Activated T-cell treated with anti-CD3 and anti-CD28 coated beads, Interleukin-2, amount 50 U/mL, for 4 hours (primary cell): Measurements from ENCODE around the gene BMAL1. TPM values are rescaled to one million over a fixed set of nuclear protein-coding genes. Genes with fewer than 3 reads are reported as not detected.

Experiments
- ATAC-seq, 2 donors: fragments of 200-7000 bp; cut with Tn5 transposase; one replicate each; pipeline ENCODE4 v1.10.0; 2021
- DNase-seq: peaks from one replicate; pipeline ENCODE4 v3.0.0-alpha.2; 2020
- H3K27me3 Mint-ChIP-seq: one replicate; pipeline ENCODE4 v1.8.0; 2021; ENCODE audit warnings: low read depth, mixed read lengths
- H3K36me3 Mint-ChIP-seq: one replicate; pipeline ENCODE4 v1.8.0; 2022; ENCODE audit warnings: mixed read lengths; ENCODE audit not compliant: insufficient read depth
- H3K4me1 Mint-ChIP-seq: one replicate; pipeline ENCODE4 v1.8.0; 2021; ENCODE audit warnings: low read depth, mixed read lengths
- H3K4me3 Mint-ChIP-seq: one replicate; pipeline ENCODE4 v1.8.0; 2021; ENCODE audit warnings: mild to moderate bottlenecking, moderate library complexity, mixed read lengths
- H3K9me3 Mint-ChIP-seq: one replicate; pipeline ENCODE4 v1.8.0; 2021; ENCODE audit warnings: mixed read lengths
- total RNA-seq, 3 donors: library from RNA; stranded (reverse); gene quantifications; one replicate each; pipeline ENCODE4 v1.2.1, GENCODE V29; 2021

BMAL1 gene
- total RNA-seq, 3 donors from 2014 or later: 8.8 to 15.5 (median 14.0) TPM

DNA sequence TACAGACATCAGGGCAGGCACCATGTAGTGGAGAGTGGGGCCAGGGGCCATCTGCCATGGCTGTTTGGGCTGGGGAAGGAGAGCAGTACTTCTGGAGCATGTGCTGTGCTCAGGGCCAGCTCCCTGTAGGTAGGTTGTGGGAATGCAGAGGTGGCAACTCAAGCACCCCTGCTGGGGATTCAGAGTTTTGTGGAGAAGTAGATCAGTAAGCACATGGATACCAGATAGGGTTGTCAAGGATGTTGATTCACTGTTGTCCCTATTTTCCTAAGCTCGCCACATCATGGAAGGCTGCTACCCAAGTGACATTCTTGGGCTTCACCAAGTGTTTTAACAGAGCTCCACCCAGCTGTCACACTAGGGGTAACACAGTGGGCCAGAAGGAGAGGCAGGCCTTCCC is 67.2 kb downstream of the BMAL1 start:
- H3K9me3 Mint-ChIP-seq: no peaks in the 10 kb centered on the region
- H3K36me3 Mint-ChIP-seq: peaks cover 9% of the 10 kb centered on the region
- H3K4me1 Mint-ChIP-seq: peaks cover 40% of the 10 kb centered on the region
- ATAC-seq: no peak
- no peak for DNase-seq
- H3K27me3 Mint-ChIP-seq: no peaks in the 10 kb centered on the region
- no peak overlapping the region for H3K4me3 Mint-ChIP-seq

GRCh38 chr11:13346470-13346869 is 68.9 kb downstream of the BMAL1 start:
- Mint-ChIP-seq H3K4me1 (peaks cover 36% of the 10 kb centered on the region), H3K9me3 (no peaks in the 10 kb centered on the region), H3K27me3 (no peaks in the 10 kb centered on the region), H3K4me3 (no peak overlapping the region), H3K36me3 (peaks cover 21% of the 10 kb centered on the region)
- ATAC-seq (no peak), DNase-seq (no peak)

DNA sequence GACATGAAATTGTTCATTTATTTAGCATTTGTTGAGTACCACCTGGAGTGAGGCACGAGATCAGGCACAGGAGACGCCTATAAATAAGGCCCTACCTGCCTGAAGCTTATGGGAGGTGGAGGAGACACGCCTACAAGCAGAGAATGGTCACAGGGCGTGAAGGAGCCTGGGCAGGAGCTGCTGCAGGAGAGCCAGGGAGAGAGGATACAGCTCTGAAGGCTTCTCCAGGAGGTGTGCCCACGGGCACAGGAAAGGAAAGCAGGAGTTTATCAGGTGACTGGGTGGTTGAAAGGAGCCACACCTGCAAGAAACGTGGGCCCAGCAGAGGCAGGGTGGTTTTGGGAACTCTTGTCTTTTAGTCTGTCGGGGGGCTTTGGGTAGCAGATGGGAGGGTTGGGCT is 70.3 kb downstream of the BMAL1 start:
- Mint-ChIP-seq H3K9me3 (no peaks in the 10 kb centered on the region), H3K4me3 (no peak overlapping the region), H3K4me1 (peaks cover 36% of the 10 kb centered on the region), H3K27me3 (no peaks in the 10 kb centered on the region), H3K36me3 (peaks cover 29% of the 10 kb centered on the region)
- no peak for DNase-seq
- ATAC-seq: no peak

GRCh38 chr11:13348305-13348704 is 70.7 kb downstream of the BMAL1 start:
- H3K27me3 Mint-ChIP-seq: no peaks in the 10 kb centered on the region
- ATAC-seq: peak in 1 of 2 donors; percentile 38
- H3K4me3 Mint-ChIP-seq: no peak overlapping the region
- H3K36me3 Mint-ChIP-seq: peaks cover 29% of the 10 kb centered on the region
- DNase-seq: no peak
- H3K9me3 Mint-ChIP-seq: no peaks in the 10 kb centered on the region
- peaks cover 35% of the 10 kb centered on the region for H3K4me1 Mint-ChIP-seq

DNA sequence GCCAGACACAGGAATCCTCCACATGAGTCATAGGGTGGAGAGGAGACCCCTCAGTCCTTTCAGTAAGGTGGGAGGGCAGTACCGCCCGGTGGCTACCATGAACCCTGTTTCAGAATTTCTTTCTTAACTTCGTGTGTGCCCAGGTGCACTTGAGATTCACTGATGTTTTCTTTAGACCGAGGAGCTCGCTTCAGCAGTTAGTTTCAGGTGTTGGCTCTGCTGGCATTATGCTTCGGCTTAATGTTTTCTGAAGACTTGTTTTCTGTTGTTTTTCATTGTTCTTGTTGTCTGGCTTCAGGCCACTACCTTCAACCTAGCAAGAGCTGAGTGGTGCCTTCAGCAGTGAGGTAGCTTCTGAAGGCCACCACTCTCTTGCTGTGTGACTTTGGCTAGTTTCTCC is 71.5 kb downstream of the BMAL1 start:
- Mint-ChIP-seq H3K36me3 (peaks cover 28% of the 10 kb centered on the region), H3K4me1 (peaks cover 32% of the 10 kb centered on the region), H3K4me3 (no peak overlapping the region), H3K9me3 (no peaks in the 10 kb centered on the region), H3K27me3 (no peaks in the 10 kb centered on the region)
- no peak for ATAC-seq
- DNase-seq: no peak

GRCh38 chr11:13349581-13349980 is 72.0 kb downstream of the BMAL1 start:
- H3K9me3 Mint-ChIP-seq: no peaks in the 10 kb centered on the region
- peaks cover 29% of the 10 kb centered on the region for H3K4me1 Mint-ChIP-seq
- H3K36me3 Mint-ChIP-seq: peaks cover 26% of the 10 kb centered on the region
- H3K27me3 Mint-ChIP-seq: no peaks in the 10 kb centered on the region
- DNase-seq: no peak
- no peak overlapping the region for H3K4me3 Mint-ChIP-seq
- no peak for ATAC-seq

GRCh38 chr11:13352711-13353110 is 75.1 kb downstream of the BMAL1 start:
- peaks cover 31% of the 10 kb centered on the region for H3K36me3 Mint-ChIP-seq
- H3K27me3 Mint-ChIP-seq: no peaks in the 10 kb centered on the region
- ATAC-seq (no peak), DNase-seq (no peak)
- no peak overlapping the region for H3K4me3 Mint-ChIP-seq
- H3K4me1 Mint-ChIP-seq: peaks cover 16% of the 10 kb centered on the region
- no peaks in the 10 kb centered on the region for H3K9me3 Mint-ChIP-seq

- Mint-ChIP-seq H3K4me3 (no peak overlapping the region), H3K36me3 (peaks cover 37% of the 10 kb centered on the region), H3K4me1 (peaks cover 6% of the 10 kb centered on the region), H3K27me3 (no peaks in the 10 kb centered on the region), H3K9me3 (no peaks in the 10 kb centered on the region)
- ATAC-seq (no peak), DNase-seq (no peak)
Observed at GRCh38 chr11:13354335-13354734, 76.7 kb downstream of the BMAL1 start.

- Mint-ChIP-seq H3K4me1 (peaks cover 6% of the 10 kb centered on the region), H3K36me3 (peaks cover 39% of the 10 kb centered on the region)
- no peak for ATAC-seq
Observed at GRCh38 chr11:13355191-13355590, 77.6 kb downstream of the BMAL1 start.

DNA sequence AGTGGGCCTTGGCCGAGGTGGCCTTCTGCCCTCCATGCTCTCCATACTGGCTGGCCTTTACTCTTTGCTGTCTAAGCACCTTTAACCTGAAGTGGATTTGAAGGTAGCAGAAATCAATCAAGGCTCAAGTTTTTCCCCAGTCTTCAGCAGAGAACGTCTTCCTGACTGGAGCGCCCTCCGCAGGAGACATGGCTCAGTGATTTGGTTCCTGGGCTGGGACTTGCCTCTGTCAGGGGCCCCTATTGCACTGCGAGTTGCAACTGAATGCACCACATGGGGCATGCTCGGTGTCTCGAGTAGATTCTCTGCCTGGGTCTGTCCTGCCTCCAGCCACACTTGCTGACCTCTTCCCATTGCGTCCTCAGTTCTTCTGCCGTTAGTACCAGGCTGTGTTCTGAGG is 79.6 kb downstream of the BMAL1 start:
- Mint-ChIP-seq H3K4me3 (no peak overlapping the region), H3K36me3 (peaks cover 34% of the 10 kb centered on the region), H3K9me3 (no peaks in the 10 kb centered on the region), H3K27me3 (no peaks in the 10 kb centered on the region), H3K4me1 (no peaks in the 10 kb centered on the region)
- ATAC-seq (no peak), DNase-seq (no peak)

More at GRCh38 chr11:13355191-13355590, 77.6 kb downstream of the BMAL1 start:
- Mint-ChIP-seq H3K27me3 (no peaks in the 10 kb centered on the region), H3K9me3 (no peaks in the 10 kb centered on the region), H3K4me3 (no peak overlapping the region)
- no peak for DNase-seq

DNA sequence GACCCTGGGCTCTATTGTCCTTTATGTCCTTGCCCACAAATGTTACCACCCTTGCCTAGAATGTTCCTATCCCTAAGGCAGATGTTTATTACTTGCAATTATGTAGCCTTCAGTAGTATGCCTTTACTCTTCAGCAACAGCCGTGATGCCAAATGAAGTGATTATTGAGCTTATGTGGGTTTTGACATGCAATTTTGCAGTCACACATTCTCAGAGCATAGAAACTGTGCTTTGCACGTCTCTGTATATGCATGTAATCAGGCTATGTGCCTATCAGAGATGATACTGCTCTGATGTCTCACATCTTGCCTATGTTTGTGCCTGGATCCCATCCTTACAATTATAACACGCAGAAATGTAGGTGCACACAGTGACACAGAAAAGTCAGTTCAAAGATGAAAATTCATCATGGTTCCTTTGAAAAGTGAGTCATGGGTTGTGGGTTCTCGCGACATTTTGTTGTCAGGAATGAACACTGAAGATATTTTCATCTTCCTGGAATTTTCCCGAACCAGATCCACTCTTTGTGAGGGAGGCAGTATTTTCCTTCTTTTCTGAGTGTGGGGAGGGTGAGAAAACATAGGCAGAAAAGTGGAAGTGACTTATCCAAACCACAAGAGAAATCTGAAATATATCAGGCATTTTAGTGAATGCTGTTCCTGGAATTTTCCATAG is 81.1 kb downstream of the BMAL1 start:
- no peaks in the 10 kb centered on the region for H3K27me3 Mint-ChIP-seq
- peaks cover 37% of the 10 kb centered on the region for H3K36me3 Mint-ChIP-seq
- H3K4me3 Mint-ChIP-seq: no peak overlapping the region
- DNase-seq (no peak), ATAC-seq (no peak)
- no peaks in the 10 kb centered on the region for H3K4me1 Mint-ChIP-seq
- no peaks in the 10 kb centered on the region for H3K9me3 Mint-ChIP-seq

DNA sequence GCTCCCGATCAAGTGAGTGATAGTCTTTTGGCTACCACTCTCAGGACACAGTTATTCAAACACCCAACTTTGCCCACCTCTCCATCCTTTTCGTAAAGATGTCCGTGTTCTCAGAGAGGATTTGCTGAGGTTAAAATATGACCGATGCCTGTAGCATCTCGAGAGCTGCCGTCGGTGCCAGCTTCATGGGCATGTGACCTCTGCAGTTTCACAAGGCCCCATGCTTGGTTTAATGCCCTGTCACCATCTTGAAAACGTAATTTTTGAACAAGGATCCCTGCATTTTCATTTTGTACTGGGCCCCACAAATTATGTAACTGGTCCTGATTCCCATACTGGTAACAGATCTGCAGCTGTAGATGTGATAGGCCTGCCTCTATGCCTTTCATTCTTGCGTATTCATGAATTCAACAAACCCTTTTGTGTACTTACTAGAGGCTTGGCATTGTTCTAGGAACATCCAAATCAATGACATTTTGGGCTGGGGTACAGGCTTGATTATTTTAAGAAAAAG is 85.1 kb downstream of the BMAL1 start:
- H3K4me1 Mint-ChIP-seq: no peaks in the 10 kb centered on the region
- no peak for ATAC-seq
- no peak overlapping the region for H3K4me3 Mint-ChIP-seq
- DNase-seq: no peak
- no peaks in the 10 kb centered on the region for H3K9me3 Mint-ChIP-seq
- no peaks in the 10 kb centered on the region for H3K27me3 Mint-ChIP-seq
- H3K36me3 Mint-ChIP-seq: peaks cover 47% of the 10 kb centered on the region

DNA sequence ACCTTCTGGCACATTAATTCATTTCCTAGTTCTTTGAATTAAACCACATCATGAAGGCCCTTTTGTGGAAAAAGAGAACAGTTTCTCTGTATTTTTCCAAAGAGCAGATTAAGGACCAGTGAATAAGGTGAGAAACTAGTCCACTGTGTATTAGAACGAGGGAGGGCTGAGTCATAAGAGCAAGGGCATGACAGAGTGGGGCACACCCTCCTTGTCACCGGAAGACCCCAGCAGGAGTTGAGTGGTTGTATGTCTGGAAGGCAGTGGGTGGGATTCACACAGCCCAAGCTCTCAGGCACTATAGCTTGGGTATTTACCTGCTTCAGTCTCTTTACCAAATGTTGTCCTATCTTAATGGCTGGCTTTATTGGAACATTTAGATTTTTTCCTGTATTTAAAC is 86.8 kb downstream of the BMAL1 start:
- Mint-ChIP-seq H3K9me3 (no peaks in the 10 kb centered on the region), H3K36me3 (peaks cover 52% of the 10 kb centered on the region), H3K4me1 (no peaks in the 10 kb centered on the region), H3K27me3 (no peaks in the 10 kb centered on the region), H3K4me3 (no peak overlapping the region)
- no peak for ATAC-seq
- no peak for DNase-seq

GRCh38 chr11:13366266-13367026 is 88.9 kb downstream of the BMAL1 start:
- Mint-ChIP-seq H3K4me1 (no peaks in the 10 kb centered on the region), H3K36me3 (peaks cover 37% of the 10 kb centered on the region), H3K9me3 (no peaks in the 10 kb centered on the region), H3K27me3 (no peaks in the 10 kb centered on the region), H3K4me3 (no peak overlapping the region)
- DNase-seq (no peak), ATAC-seq (no peak)

GRCh38 chr11:13367115-13367514 is 89.5 kb downstream of the BMAL1 start:
- no peaks in the 10 kb centered on the region for H3K4me1 Mint-ChIP-seq
- H3K27me3 Mint-ChIP-seq: no peaks in the 10 kb centered on the region
- no peak overlapping the region for H3K4me3 Mint-ChIP-seq
- peaks cover 35% of the 10 kb centered on the region for H3K36me3 Mint-ChIP-seq
- no peaks in the 10 kb centered on the region for H3K9me3 Mint-ChIP-seq
- DNase-seq (no peak), ATAC-seq (no peak)
